Muscle layer of colon (tissue), 2 donors: ENCODE results near the gene KRT38.

ENCODE experiments used
- H3K27ac ChIP-seq: one replicate; pipeline ENCODE4 v1.7.0; 2013; ENCODE audit warnings: low read depth, mild to moderate bottlenecking, low read length, moderate library complexity
- H3K27me3 ChIP-seq, 2 donors: one replicate each; pipeline ENCODE4 v1.7.0; 2013; ENCODE audit warnings: low read length in 2 of 2, mild to moderate bottlenecking in 2 of 2; ENCODE audit not compliant: insufficient read depth in 2 of 2, control insufficient read depth in 1 of 2
- H3K36me3 ChIP-seq: one replicate; pipeline ENCODE4 v1.7.0; 2013; ENCODE audit warnings: mild to moderate bottlenecking, low read length; ENCODE audit not compliant: insufficient read depth
- H3K4me1 ChIP-seq: one replicate; pipeline ENCODE4 v1.7.0; 2013; ENCODE audit warnings: mild to moderate bottlenecking, low read length; ENCODE audit not compliant: insufficient read depth
- H3K4me3 ChIP-seq, 2 donors: one replicate each; pipeline ENCODE4 v1.7.0; 2013; ENCODE audit warnings: low read length in 2 of 2, low read depth in 1 of 2, mild to moderate bottlenecking in 1 of 2, moderate library complexity in 1 of 2
- H3K9ac ChIP-seq: one replicate; pipeline ENCODE4 v1.7.0; 2013; ENCODE audit warnings: low read length
- H3K9me3 ChIP-seq: one replicate; pipeline ENCODE4 v1.7.0; 2013; ENCODE audit warnings: mild to moderate bottlenecking, low read length
- donor health status: abdominal sarcoma.
- donor health status: Adenocarcinoma of cecum.

Gene KRT38

GRCh38 chr17:41419716-41420115, 21.1 kb downstream of the KRT38 start:
- Histone ChIP-seq H3K9ac (no peak overlapping the region), H3K4me1 (peaks cover 7% of the 10 kb centered on the region), H3K4me3 (no peak overlapping the region), H3K9me3 (no peaks in the 10 kb centered on the region), H3K36me3 (no peaks in the 10 kb centered on the region), H3K27me3 (no peaks in the 10 kb centered on the region), H3K27ac (no peak overlapping the region)

- no peak overlapping the region for H3K9ac ChIP-seq
- no peak overlapping the region for H3K27ac ChIP-seq
- H3K27me3 ChIP-seq = no peaks in the 10 kb centered on the region
- H3K4me1 ChIP-seq = peaks cover 7% of the 10 kb centered on the region
- H3K4me3 ChIP-seq = no peak overlapping the region
- H3K36me3 ChIP-seq = no peaks in the 10 kb centered on the region
- no peaks in the 10 kb centered on the region for H3K9me3 ChIP-seq
Observed at GRCh38 chr17:41418116-41418860, 22.5 kb downstream of the KRT38 start.

GRCh38 chr17:41417576-41418015, 23.2 kb downstream of the KRT38 start:
- Histone ChIP-seq H3K9ac (no peak overlapping the region), H3K36me3 (no peaks in the 10 kb centered on the region), H3K9me3 (no peaks in the 10 kb centered on the region), H3K4me3 (no peak overlapping the region), H3K4me1 (peaks cover 7% of the 10 kb centered on the region), H3K27ac (no peak overlapping the region), H3K27me3 (no peaks in the 10 kb centered on the region)

- Histone ChIP-seq H3K4me1 (peaks cover 7% of the 10 kb centered on the region), H3K4me3 (no peak overlapping the region), H3K27me3 (no peaks in the 10 kb centered on the region), H3K27ac (no peak overlapping the region), H3K9ac (no peak overlapping the region), H3K9me3 (no peaks in the 10 kb centered on the region), H3K36me3 (no peaks in the 10 kb centered on the region)
Observed at GRCh38 chr17:41417127-41417526, 23.7 kb downstream of the KRT38 start.

- H3K4me3 ChIP-seq = no peak overlapping the region
- H3K9me3 ChIP-seq = no peaks in the 10 kb centered on the region
- peaks cover 7% of the 10 kb centered on the region for H3K4me1 ChIP-seq
- no peaks in the 10 kb centered on the region for H3K36me3 ChIP-seq
- no peak overlapping the region for H3K9ac ChIP-seq
- no peak overlapping the region for H3K27ac ChIP-seq
- H3K27me3 ChIP-seq = no peaks in the 10 kb centered on the region
Observed at GRCh38 chr17:41416479-41416878, 24.3 kb downstream of the KRT38 start.

GRCh38 chr17:41415833-41416335, 24.9 kb downstream of the KRT38 start:
- H3K9ac ChIP-seq = no peak overlapping the region
- H3K27ac ChIP-seq = no peak overlapping the region
- peaks cover 2% of the 10 kb centered on the region for H3K4me1 ChIP-seq
- no peaks in the 10 kb centered on the region for H3K27me3 ChIP-seq
- H3K9me3 ChIP-seq = no peaks in the 10 kb centered on the region
- H3K36me3 ChIP-seq = no peaks in the 10 kb centered on the region
- H3K4me3 ChIP-seq = no peak overlapping the region

- Histone ChIP-seq H3K4me3 (no peak overlapping the region), H3K9me3 (no peaks in the 10 kb centered on the region), H3K27ac (no peak overlapping the region), H3K4me1 (no peaks in the 10 kb centered on the region), H3K36me3 (no peaks in the 10 kb centered on the region), H3K9ac (no peak overlapping the region), H3K27me3 (no peaks in the 10 kb centered on the region)
Observed at GRCh38 chr17:41415411-41415810, 25.4 kb downstream of the KRT38 start.

GRCh38 chr17:41413982-41414381, 26.8 kb downstream of the KRT38 start:
- H3K27me3 ChIP-seq = no peaks in the 10 kb centered on the region
- H3K4me1 ChIP-seq = no peaks in the 10 kb centered on the region
- H3K9me3 ChIP-seq = no peaks in the 10 kb centered on the region
- H3K4me3 ChIP-seq = no peak overlapping the region
- H3K9ac ChIP-seq = no peak overlapping the region
- no peak overlapping the region for H3K27ac ChIP-seq
- no peaks in the 10 kb centered on the region for H3K36me3 ChIP-seq

GRCh38 chr17:41413353-41413957, 27.3 kb downstream of the KRT38 start:
- no peaks in the 10 kb centered on the region for H3K27me3 ChIP-seq
- no peak overlapping the region for H3K9ac ChIP-seq
- no peaks in the 10 kb centered on the region for H3K9me3 ChIP-seq
- no peaks in the 10 kb centered on the region for H3K36me3 ChIP-seq
- no peaks in the 10 kb centered on the region for H3K4me1 ChIP-seq
- no peak overlapping the region for H3K4me3 ChIP-seq
- H3K27ac ChIP-seq = no peak overlapping the region

GRCh38 chr17:41411072-41411840, 29.5 kb downstream of the KRT38 start:
- H3K9ac ChIP-seq = no peak overlapping the region
- H3K27me3 ChIP-seq = no peaks in the 10 kb centered on the region
- H3K9me3 ChIP-seq = no peaks in the 10 kb centered on the region
- H3K36me3 ChIP-seq = no peaks in the 10 kb centered on the region
- H3K27ac ChIP-seq = no peak overlapping the region
- no peak overlapping the region for H3K4me3 ChIP-seq
- no peaks in the 10 kb centered on the region for H3K4me1 ChIP-seq

GRCh38 chr17:41407226-41407625, 33.6 kb downstream of the KRT38 start:
- H3K4me3 ChIP-seq = no peak overlapping the region
- no peaks in the 10 kb centered on the region for H3K36me3 ChIP-seq
- no peaks in the 10 kb centered on the region for H3K4me1 ChIP-seq
- H3K9me3 ChIP-seq = no peaks in the 10 kb centered on the region
- no peaks in the 10 kb centered on the region for H3K27me3 ChIP-seq
- H3K9ac ChIP-seq = no peak overlapping the region
- no peak overlapping the region for H3K27ac ChIP-seq
